ENCODE data around the gene PRRC2A. TPM values are rescaled to one million over a fixed set of nuclear protein-coding genes. Genes with fewer than 3 reads are reported as not detected.
A peak's percentile ranks its signal among the peaks of the same experiment; 100 is the strongest.

The PRRC2A gene
- total RNA-seq, 4 donors from 2014 or later: 100 to 163 (median 113) TPM

DNA sequence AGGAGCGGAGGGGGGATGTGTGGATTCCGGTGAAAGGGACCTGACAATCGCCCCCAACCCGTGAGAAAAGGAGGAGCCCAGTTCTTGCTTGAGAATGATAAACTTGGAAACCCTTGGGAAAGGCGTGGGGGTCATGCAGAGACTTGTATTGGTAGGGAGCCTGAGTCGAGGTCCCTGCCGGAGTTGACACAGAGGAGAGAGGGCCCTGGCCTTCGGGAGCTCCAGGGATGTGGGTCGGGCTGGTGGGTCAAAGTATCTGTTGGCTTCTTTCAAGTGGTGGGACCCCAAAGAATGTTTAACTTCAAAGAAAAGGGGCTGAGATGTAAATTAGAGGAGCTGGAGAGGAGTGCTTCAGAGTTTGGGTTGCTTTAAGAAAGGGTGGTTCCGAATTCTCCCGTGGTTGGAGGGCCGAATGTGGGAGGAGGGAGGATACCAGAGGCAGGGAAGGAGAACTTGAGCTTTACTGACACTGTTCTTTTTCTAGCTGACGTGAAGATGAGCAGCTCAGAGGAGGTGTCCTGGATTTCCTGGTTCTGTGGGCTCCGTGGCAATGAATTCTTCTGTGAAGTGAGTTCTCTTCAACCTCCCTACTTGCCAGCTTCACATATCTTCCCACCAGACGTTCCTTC lies 45.9 kb downstream of the PRRC2A start:
- peak overlapping the region; percentile 98 for H3K27ac ChIP-seq
- H3K9me3 ChIP-seq: no peaks in the 10 kb centered on the region
- DNase-seq (ENCODE audit: low spot score in 2 of 2): no peak
- 2% methylated on average over 15 of the region's 15 CpGs for WGBS
- H3K36me3 ChIP-seq: peaks cover 50% of the 10 kb centered on the region
- no peaks in the 10 kb centered on the region for H3K27me3 ChIP-seq
- H3K4me3 ChIP-seq: peak overlapping the region; percentile 84
- H3K4me1 ChIP-seq: peaks cover 51% of the 10 kb centered on the region
- TF ChIP-seq POLR2AphosphoS5 (IDR thresholded peaks at IDR 0.05): no peak
- TF ChIP-seq POLR2A (IDR thresholded peaks at IDR 0.05): no peak

DNA sequence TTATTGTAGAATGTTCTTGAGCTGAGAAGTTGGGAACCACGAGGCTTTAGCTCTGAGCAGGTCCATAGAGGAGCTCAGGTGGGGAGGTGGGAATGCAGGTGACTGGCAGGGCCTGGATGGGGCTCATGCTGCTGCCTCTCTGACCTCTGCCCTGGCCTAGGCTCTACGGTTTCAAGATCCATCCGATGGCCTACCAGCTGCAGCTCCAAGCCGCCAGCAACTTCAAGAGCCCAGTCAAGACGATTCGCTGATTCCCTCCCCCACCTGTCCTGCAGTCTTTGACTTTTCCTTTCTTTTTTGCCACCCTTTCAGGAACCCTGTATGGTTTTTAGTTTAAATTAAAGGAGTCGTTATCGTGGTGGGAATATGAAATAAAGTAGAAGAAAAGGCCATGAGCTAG lies 49.2 kb downstream of the PRRC2A start, which contains the start of gene LY6G5B:
Gene LY6G5B, plus strand, starts transcription at position 301 of the 400 bp plus-strand sequence. CDS start 975 bp downstream, outside the sequence.
- Histone ChIP-seq H3K27me3 (no peaks in the 10 kb centered on the region), H3K36me3 (peaks cover 68% of the 10 kb centered on the region), H3K9me3 (no peaks in the 10 kb centered on the region), H3K27ac (no peak within 1 kb of the TSS), H3K4me1 (peaks cover 25% of the 10 kb centered on the region), H3K4me3 (no peak within 1 kb of the TSS)
- DNase-seq (ENCODE audit: low spot score in 2 of 2): no peak
- TF ChIP-seq POLR2A (IDR thresholded peaks at IDR 0.05) (no peak), POLR2AphosphoS5 (IDR thresholded peaks at IDR 0.05) (no peak), EP300 (IDR thresholded peaks at IDR 0.05) (no peak)
- TF ChIP-seq, protein P1, sequence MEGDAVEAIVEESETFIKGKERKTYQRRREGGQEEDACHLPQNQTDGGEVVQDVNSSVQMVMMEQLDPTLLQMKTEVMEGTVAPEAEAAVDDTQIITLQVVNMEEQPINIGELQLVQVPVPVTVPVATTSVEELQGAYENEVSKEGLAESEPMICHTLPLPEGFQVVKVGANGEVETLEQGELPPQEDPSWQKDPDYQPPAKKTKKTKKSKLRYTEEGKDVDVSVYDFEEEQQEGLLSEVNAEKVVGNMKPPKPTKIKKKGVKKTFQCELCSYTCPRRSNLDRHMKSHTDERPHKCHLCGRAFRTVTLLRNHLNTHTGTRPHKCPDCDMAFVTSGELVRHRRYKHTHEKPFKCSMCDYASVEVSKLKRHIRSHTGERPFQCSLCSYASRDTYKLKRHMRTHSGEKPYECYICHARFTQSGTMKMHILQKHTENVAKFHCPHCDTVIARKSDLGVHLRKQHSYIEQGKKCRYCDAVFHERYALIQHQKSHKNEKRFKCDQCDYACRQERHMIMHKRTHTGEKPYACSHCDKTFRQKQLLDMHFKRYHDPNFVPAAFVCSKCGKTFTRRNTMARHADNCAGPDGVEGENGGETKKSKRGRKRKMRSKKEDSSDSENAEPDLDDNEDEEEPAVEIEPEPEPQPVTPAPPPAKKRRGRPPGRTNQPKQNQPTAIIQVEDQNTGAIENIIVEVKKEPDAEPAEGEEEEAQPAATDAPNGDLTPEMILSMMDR (IDR thresholded peaks at IDR 0.05): no peak
- WGBS: 88% methylated on average over 8 of the region's 8 CpGs

DNA sequence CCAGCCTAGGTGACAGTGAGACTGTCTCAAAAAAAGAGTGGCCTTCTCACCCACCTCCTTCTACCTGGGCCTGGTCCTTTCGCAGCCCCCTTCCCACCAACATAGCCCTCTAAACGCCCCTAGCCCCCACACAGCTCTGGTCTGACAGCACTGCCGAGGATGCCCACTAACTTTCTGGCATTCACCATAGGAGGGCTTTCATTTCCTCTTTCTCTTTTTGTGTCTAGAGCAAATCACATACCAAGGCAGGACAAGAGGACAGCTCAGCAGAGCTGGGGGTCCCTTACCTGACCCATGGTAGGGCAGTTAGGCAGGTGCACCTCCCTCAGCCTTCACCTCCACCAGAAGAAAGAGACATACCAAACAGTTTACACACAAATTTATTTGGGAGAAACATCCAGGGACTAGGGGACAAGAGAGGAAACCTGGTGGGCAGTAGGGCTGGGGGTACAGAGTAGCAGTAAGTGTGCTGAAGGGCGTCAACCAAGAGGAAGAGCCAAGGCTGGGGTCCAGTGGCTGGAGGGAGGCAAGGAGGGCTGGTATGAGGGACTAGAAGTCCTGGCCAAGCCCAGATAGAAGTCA lies 55.9 kb downstream of the PRRC2A start:
- Histone ChIP-seq H3K27me3 (no peaks in the 10 kb centered on the region), H3K36me3 (peaks cover 24% of the 10 kb centered on the region), H3K9me3 (no peaks in the 10 kb centered on the region), H3K4me3 (no peak overlapping the region), H3K27ac (no peak overlapping the region), H3K4me1 (peaks cover 11% of the 10 kb centered on the region)
- DNase-seq (ENCODE audit: low spot score in 2 of 2): no peak
- WGBS: 82% methylated on average over 4 of the region's 4 CpGs
- TF ChIP-seq POLR2A (IDR thresholded peaks at IDR 0.05): no peak
- TF ChIP-seq, protein P1 (IDR thresholded peaks at IDR 0.05): no peak
- no peak for TF ChIP-seq POLR2AphosphoS5 (IDR thresholded peaks at IDR 0.05)
- no peak for TF ChIP-seq EP300 (IDR thresholded peaks at IDR 0.05)

DNA sequence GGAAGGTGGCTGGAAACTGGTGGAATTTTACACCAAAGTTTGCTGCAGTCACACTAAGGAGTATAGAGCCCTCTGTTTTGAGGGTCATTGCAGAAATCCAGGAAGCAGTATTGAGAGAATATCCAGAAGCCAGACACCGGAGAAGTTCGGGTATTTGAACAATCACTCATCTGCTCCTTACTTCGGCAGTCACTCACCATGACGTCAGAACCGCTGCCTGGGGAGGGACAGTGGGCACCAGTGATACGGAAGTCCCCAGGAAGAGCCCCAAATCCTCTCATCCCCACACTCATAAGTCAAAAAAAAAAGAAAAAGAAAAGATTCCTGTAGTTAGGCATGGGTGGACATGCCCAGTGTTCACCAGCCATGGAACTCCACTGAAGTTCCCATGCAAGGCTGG lies 56.4 kb downstream of the PRRC2A start:
- no peak for DNase-seq (ENCODE audit: low spot score in 2 of 2)
- Histone ChIP-seq H3K9me3 (no peaks in the 10 kb centered on the region), H3K27ac (no peak overlapping the region), H3K36me3 (peaks cover 19% of the 10 kb centered on the region), H3K4me1 (peaks cover 15% of the 10 kb centered on the region), H3K27me3 (no peaks in the 10 kb centered on the region), H3K4me3 (no peak overlapping the region)
- TF ChIP-seq, protein P1 (IDR thresholded peaks at IDR 0.05): no peak
- TF ChIP-seq EP300 (IDR thresholded peaks at IDR 0.05): no peak
- no peak for TF ChIP-seq POLR2AphosphoS5 (IDR thresholded peaks at IDR 0.05)
- no peak for TF ChIP-seq POLR2A (IDR thresholded peaks at IDR 0.05)
- 71% methylated on average over 6 of the region's 6 CpGs for WGBS

DNA sequence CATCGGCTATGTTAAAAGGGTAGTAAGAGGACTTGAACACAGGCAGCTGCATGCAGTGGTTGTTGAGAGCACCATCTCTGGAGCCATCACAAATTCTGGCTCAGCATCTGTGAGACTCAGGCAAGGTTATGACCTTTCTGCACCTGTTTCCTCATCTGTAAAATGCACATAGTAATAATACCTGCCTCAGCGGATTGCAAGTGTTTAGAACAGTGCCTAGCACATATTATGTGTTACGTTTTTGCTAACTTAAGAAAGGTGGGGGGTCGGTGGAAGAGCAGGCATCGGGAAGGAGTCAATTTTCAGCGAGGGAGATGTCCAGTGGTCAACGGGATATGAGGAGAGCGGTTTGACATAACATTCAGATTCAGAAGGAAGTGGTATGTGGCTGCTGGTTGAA lies 57.4 kb downstream of the PRRC2A start:
- Histone ChIP-seq H3K4me1 (peaks cover 18% of the 10 kb centered on the region), H3K27me3 (no peaks in the 10 kb centered on the region), H3K27ac (no peak overlapping the region), H3K36me3 (peaks cover 8% of the 10 kb centered on the region), H3K4me3 (no peak overlapping the region), H3K9me3 (no peaks in the 10 kb centered on the region)
- no peak for DNase-seq (ENCODE audit: low spot score in 2 of 2)
- TF ChIP-seq POLR2A (IDR thresholded peaks at IDR 0.05): no peak
- TF ChIP-seq POLR2AphosphoS5 (IDR thresholded peaks at IDR 0.05): no peak
- TF ChIP-seq EP300 (IDR thresholded peaks at IDR 0.05): no peak
- TF ChIP-seq, protein P1 (IDR thresholded peaks at IDR 0.05): no peak
- 80% methylated on average over 8 of the region's 8 CpGs for WGBS

Measured in suprapubic skin (tissue), 4 donors.